GM11168 (cell line): ENCODE measurements around the gene SLC30A7.
"Not testable (repeated sequence)": the region's sequence is repeated elsewhere in the genome, so short reads cannot be mapped to it uniquely, and the experiment has no call there.

Source experiments
- in situ Hi-C: fragments of 300-500 bp; cut with MboI; formaldehyde crosslinking; loops from one replicate; pipeline ENCODE4 v1.12.0; 2022; ENCODE audit warnings: low sequenced_read_pairs; ENCODE audit not compliant: unreplicated experiment

SLC30A7 gene

DNA sequence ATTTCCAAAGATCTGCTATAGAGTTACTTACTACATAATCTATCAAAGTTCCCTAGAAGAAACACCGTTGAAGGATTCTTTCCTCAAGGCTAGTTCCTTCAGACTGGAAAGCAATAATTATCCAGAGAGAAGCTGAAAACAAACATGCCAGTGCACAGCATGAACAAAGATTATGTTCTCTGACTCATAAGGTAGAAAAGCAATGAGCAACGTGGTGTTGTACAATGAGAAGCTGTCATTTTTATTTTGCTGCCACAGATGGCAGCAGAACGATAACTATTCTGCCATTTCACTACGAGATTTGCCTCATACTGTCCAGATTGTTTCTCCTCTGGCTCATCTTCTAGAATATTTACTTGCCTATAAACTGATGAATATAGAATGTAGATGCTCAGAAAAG, 11.9 kb upstream of the SLC30A7 start:
- in situ Hi-C loops, result no loop called here

DNA sequence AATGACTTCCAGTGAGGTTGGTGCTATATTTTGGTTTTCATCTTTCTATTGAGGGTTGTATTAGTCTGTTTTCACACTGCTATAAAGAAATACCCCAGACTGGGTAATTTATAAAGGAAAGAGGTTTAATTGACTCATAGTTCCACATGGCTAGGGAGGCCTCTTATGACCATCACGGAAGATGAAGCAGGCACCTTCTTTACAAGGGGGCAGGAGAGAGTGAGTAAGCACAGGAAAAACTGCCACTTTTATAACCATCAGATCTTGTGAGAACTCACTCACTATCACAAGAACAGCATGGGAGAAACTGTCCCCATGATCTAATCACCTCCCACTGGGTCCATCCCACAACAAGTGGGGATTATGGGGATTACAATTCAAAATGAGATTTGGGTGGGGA, 6.9 kb upstream of the SLC30A7 start:
- in situ Hi-C loops, result not testable (repeated sequence)

DNA sequence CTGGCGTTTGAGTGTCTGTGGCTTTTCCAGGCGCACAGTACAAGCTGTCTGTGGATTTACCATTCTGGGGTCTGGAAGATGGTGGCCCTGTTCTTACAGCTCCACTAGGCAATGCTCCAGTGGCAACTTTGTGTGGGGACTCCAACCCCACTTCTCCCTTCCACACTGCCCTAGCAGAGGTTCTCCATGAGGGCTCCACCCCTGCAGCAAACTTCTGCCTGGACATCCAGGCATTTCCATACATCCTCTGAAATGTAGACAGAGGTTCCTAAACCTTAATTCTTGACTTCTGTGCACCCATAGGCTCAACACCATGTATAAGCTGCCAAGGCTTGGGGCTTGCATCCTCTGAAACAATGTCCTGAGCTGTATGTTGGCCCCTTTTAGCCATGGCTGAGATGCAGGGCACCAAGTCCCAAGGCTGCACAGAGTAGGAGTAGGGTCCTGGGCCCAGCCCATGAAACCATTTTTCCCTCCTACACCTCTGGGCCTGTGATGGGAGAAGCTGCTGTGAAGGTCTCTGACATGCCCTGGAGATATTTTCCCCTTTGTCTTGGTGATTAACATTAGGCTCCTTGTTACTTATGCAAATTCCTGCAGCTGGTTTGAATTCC, 5.9 kb upstream of the SLC30A7 start:
- in situ Hi-C loops, result not testable (repeated sequence)

DNA sequence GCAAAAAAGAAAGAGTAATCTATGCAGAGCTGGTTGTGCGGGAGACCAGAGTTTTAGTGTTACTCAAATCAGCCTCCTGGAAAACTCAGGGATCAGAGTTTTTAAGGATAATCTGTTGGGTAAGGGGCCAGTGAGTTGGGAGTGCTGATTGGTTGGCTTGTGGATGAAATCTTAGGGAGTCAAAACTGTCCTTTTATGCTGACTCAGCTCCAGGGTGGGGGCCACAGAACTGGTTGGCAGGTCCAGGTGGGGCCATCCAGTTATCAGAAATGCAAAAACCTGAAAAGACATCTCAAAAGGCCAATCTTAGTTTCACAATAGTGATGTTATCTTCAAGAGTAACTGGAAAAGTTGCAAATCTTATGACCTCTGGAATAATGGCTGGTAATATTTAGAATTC, 4.5 kb upstream of the SLC30A7 start:
- in situ Hi-C loops, result no loop called here

DNA sequence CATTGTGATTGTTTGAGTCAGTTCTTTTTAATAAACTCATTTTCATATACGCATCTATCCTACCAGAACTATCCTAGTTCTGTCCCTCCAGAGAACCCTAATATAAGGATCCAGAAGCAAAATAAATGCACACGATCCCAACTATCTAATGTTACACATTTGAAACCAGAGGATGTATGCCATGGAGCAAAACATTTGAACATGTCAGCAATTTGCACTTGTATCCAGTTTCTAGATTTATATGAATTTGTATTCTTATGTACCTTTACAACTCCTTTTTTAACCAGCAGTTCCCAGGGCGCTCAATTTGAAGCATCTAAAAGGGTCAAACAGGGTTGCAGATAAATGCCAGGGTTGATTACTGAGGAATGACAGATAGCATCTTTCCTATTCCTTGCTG, 3.3 kb upstream of the SLC30A7 start:
- in situ Hi-C loops, result no loop called here

DNA sequence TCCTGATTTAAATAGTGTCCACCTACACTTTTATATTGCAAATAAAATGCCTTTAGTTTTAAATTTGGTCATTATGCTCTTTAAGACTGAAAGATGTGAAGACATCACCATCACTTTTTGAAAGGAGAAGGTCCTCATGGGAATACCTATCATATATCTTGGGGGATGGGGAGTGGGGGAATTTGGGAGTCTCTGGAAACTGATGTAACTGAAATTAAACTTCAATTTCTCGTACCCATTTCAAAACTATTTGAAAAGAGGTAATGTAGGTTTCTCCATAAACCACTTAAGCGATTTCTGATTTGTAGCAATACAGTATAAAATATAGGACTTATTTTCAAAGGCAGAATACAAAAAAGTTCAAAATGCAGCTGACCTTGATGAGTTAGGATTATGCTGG, 2.2 kb upstream of the SLC30A7 start:
- in situ Hi-C loops, result no loop called here

DNA sequence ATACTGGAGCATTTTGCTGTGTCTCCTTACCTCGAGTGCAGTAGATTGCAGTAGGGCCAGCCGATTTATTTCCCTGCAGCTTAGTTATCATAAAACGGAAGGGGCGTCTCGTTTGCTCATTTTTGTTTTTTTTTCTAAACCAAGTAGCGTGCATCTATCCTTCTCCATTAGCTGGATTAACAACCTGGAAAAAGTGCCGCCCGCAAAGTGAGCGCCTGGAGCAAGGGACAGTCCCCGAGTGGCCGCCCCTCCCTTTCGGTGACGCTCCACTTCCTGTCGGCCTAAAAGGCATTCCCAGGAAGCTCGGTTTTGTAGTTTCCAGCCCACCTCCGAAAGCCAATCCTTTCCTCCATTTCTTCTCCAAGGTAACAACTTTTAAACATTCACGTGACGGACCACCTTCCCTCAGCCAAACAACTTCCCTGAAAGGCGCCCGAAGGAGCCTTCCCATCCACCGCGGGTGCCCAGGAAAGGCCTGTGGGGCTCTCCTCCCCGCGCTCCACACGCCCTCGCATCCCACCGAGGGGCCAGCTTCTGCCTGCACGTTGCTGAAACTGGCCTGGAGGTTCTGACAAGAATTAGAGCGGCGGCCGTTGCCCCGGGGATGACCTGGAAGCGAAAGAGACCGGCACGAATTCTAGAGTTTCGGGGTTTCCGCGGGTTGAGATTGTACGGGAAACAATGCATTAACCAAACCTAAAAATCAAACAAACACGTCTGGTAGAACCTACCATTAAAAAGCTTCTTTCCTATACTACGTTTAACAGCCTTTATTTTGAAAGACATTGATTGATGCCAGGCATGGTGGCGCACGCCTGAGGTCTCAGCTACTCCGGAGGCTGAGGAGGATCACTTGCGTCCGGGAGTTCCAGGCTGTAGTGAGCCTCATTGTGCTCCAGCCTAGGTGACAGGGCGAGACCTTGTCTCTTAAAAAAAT, 1.0 kb upstream of the SLC30A7 start, which contains the start of gene EXTL2:
Gene EXTL2 (minus strand): TSS at position 240 of the 937 bp plus-strand sequence. CDS start 6,085 bp downstream, outside the sequence.
- in situ Hi-C loops, result no loop called here

DNA sequence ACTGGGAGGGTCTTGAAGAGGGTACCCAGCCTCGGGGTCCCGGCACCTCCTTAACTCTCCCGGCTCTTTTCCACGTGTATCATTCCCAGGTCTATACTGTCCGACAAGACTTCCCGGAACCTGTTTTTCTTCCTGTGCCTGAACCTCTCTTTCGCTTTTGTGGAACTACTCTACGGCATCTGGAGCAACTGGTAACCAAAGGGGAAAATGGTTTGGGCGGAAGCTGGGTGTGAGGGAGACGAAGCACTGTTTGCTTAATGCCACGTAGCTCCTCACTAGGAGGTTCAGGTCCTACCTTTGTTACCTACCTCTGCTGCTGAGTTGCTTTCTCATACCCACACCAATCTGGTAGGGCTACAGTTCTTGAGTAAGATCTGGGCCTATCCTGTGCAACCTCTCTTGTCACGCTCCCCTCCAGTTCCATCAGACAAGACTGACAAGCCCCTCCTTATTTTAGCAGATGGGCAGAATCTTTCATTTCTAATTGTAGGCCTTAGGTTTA, 642 bp downstream of the SLC30A7 start:
- in situ Hi-C loops, result no loop called here

DNA sequence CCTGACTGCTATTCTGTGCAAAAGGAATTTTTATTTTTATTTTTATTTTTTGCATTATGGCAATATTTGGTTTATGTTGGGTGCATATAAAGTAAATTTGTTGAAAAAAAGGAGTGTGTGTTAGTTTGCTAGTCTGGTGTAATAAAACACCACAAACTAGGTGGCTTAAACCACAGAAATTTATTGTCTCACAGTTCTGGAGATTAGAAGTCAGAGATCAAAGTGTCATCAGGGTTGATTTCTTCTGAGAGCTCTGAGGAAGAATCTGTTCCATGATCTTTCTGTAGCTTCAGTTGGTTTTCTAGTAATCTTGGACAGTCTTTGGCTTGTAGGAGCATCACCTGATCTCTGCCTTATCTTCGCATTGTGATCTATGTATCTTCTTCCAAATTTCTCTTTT, 6.5 kb downstream of the SLC30A7 start:
- in situ Hi-C loops, result no loop called here

DNA sequence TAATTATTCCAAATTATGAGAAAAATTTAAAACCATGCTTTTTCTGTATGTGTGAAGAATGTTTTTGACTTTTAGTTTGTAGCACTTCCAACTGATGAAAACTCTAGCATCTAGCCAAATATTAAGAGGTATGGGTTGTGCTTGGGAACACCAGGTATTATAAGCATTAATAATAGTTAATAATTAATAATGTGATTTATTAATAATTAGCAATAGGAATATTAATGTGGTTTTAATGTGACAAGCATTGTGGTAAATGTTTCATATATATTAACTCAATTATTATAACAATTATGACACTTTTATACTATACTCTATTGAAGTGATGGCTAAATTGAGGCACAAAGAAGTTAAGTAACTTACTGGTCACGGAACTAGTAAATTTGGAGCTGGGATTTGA, 7.9 kb downstream of the SLC30A7 start:
- in situ Hi-C loops, result no loop called here

DNA sequence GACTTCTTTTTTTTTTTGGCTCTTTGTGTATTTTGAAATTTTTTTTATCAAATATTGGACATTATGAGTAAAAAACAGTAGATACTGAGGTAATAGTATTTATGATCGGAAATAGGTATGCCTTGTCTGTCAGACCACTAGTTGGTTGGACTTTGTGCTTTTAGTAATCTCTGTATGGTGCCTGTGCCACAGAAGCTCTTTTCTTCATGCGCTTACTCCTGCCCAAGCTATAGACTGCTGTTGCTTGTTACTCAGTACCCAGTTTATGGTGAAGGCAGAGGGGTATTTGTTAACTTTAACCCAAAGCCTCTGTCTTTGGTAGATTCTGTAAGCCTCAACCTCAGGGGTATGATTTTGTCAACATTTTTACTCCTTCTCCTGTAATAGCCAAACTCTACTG, 8.6 kb downstream of the SLC30A7 start:
- in situ Hi-C loops, result no loop called here

DNA sequence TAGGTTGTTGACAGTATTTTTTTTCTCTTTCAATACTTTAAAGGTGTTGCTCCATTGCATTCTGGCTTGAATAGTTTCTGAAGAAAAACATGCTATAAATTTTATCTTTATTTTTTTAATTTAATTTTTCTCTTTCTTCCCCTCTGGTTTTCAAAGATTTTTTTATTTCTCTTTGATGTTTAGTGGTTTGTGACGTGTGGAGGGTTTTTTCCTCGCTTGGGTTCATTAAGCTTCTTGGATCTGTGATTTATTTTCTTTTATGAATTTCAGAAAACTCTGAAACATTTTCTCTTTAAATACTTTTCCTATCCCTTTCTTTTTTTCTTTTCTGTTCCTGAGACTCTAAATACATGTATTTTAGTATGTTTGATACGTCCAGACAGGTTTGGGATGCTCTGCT, 9.3 kb downstream of the SLC30A7 start:
- in situ Hi-C loops, result no loop called here

DNA sequence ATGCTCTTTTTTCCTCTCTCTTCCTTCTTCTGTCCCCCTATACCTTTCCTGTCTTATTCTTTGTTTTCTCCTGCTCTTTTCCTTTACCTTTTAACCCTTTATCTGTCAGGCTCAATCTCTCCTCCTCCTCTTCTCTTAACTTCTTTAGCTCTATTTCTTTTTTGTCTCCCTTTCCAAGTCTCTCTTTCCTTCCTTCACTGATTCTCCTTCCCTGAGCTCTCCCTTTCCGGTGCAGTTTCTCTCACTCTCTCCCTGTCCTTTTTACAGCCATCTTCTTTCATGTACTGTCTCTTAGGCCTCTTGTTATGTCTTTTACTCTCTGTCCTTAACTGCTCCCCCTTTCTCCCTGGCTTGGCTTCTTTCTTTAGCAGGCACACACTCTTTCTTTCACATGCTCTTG, 12.0 kb downstream of the SLC30A7 start:
- in situ Hi-C loops, result no loop called here

DNA sequence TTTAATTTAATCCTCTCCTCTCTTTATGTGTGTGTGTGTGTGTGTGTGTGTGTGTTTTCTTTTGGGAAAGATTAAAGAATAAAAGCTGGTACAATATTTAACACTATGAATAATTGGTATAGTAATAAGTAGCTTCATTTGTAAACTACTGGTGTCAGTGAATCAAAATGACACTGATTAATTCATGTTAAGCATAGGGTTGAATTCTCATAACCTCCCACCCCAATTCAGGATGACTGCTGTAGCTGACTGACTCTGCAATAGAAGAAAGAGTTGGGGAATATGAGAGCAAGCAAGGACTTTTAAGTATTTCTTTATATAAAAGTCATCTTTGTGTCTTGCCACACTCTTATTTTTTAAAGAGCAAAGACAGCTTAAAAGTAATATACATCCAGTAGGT, 13.1 kb downstream of the SLC30A7 start:
- in situ Hi-C loops, result no loop called here

DNA sequence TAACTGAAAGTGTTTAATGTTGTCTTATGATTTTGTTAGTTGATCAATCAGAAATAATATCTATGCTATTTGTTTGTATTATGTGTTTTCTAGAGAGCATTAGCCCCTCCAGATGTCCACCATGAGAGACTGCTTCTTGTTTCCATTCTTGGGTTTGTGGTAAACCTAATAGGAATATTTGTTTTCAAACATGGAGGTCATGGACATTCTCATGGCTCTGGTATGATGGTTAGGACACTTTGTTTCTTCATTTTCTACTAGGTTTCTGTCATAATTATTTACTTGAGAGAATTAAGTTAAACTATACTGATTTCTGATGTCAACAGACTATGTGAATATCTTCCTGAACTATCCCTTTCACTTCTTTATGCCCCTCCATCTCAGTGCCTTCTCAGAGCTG, 16.1 kb downstream of the SLC30A7 start:
- in situ Hi-C loops, result no loop called here

DNA sequence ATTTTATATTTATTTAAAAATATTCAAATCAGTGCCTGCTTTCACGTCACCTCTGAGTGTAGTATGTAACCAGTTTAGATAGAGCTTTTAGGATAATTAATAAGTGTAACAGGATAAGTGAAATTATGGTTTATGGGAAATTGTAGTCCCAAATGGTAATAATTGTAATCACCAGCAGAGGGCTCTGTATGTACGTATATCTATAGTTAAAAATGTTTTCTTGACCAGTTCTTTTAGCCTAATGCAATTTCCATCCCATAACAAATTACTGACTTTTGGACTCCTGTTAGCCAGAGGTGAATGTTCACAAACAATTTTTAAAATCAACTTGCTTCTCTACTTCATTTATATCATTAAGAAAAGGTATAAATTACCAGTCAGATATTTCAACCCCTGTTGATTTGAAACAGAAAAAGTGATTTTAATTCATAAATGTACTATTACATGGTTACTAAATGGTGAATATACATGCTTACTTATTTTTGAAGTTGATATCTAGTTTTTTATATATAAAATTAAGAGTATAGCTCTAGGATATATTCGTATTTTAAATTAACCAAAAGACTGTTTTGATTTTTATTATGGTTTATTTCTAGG, 25.3 kb downstream of the SLC30A7 start:
- in situ Hi-C loops, result loop anchor here (10.0 kb wide), 2 partner anchors 364 to 514 kb away; no protein-coding TSS in a partner anchor

DNA sequence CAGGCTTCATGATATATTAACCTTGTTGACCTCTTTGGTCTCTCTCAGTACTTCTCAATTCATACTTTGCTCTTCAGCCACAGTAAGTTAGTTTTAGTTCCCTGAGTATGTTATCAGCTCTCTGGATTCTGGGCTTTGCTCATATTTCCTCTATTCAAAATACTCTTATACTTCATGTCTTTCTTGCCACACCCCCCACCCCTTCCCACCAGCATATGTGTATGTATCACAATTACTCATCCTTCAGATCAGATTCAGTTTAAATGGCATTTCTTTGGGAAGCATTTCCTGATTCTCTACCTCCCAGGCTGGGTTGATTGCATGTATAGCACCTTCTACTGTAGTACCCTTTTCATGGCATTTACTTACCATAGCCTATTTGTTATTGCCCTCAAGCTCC, 28.3 kb downstream of the SLC30A7 start:
- in situ Hi-C loops, result loop anchor here (10.0 kb wide), 2 partner anchors 361 to 511 kb away; no protein-coding TSS in a partner anchor

DNA sequence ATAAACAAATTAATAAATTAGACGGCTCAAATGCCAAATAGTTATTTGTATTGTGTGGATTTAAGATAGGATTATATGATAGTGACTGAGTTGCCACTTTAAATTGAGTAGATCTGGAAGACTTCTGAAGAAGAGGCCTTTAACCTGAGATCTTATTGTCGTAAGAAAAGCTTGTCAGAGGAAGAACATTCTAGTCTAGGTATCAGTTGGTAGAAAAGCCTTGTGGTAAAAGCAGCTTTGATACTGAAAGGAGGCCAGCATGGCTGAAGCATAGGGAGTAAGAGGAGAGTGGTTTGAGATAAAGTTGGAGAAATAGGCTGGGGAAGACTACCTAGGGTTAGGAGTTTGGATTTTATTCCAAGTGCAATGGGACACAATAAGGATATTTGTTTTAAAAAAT, 29.1 kb downstream of the SLC30A7 start:
- in situ Hi-C loops, result loop anchor here (10.0 kb wide), 2 partner anchors 360 to 510 kb away; no protein-coding TSS in a partner anchor

DNA sequence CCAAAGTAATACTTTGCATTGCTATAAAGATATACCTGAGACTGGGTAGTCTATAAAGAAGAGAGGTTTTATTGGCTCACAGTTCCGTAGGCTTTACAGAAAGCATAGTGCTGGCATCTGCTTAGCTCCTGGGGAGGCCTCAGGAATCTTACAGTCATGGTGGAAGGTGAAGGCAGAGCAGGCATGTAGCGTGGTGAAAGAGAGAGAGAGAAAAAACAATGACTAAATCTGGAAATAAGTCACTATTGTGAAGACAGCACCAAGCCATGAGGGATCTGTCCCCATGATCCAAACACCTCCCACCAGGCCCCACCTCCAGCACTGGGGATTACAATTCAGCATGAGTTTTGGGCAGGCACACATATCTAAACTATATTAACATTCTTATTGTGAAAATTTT, 30.4 kb downstream of the SLC30A7 start:
- in situ Hi-C loops, result loop anchor here (10.0 kb wide), 2 partner anchors 359 to 509 kb away; no protein-coding TSS in a partner anchor

DNA sequence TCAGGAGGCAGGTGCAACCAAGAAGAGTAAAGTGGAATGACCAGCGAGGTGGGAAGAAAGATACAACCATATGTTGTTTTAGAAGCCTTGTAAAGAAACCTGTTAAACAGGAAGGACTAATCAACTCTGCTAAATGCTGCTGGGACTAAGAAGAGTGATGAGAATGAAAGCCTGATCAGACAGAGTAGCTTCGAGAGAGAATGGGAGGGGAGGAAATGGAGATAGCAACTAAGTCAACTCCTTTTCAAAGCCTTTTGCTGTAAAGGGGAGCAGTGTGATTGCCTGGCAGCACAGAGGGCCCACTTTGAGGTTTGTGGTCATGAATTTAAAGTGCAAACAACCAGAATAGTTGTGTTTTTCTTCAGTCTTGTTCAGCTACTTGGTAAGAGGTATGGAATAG, 31.4 kb downstream of the SLC30A7 start:
- in situ Hi-C loops, result loop anchor here (10.0 kb wide), 2 partner anchors 358 to 508 kb away; no protein-coding TSS in a partner anchor

DNA sequence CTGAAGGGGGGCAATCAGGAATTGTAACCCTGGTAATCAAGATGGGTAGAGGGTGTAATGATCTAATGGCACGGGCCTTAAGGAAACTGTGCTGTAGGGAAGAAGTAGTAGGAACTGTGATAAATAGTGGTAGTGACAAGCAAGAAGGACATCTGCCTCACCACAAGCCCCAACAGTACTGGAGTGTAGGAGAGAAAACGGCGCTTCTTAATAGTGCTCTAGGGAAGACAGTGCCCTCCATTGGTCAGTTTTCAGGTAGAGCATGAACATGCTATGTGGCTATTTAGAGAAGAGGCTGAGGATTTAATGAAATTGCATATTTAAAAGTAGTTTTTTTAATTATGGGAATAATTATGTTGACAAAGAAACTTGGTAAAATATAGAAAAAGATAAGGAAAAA, 32.2 kb downstream of the SLC30A7 start:
- in situ Hi-C loops, result loop anchor here (10.0 kb wide), 2 partner anchors 357 to 507 kb away; no protein-coding TSS in a partner anchor
